Heart left ventricle (tissue), 13 donors: Measurements from ENCODE around the gene RBP4.

Experiments used
- POLR2A ChIP-seq, 2 donors: fragments of 450-650 bp; IDR thresholded peaks; one replicate each; pipeline ENCODE4 v1.6.1; 2017; ENCODE audit warnings: antibody characterized with exemption in 2 of 2, mild to moderate bottlenecking in 2 of 2, moderate library complexity in 2 of 2
- TF ChIP-seq, protein P1 (sequence below), 12 donors: fragments of 200-600 bp; sonication (generic) in 4 of 12; IDR thresholded peaks; one replicate each; pipeline versions ENCODE4 v1.5.0 to v1.8.0; 2018 to 2022; ENCODE audit warnings: antibody characterized with exemption in 12 of 12, mild to moderate bottlenecking in 5 of 12
- donor health status: ischemic (EF 13 %, LVEDD 7.1; RV severe dilation, severe dysfunction).
- donor health status: DM: no; HTN: yes; CAD: no.
- donor health status: DM: no; HTN: no; CAD: no.
- donor health status: ischemic (EF 25% LVEDD 6.9; RV normal size, moderate dysfunction).
- donor health status: ischemic (EF 25% LVEDD 5.7; RV mildly dilated, moderate dysfunction).
- donor health status: ischemic (EF 35%, LVEDD 5.7; RV mildly dilated, moderate dysfunction).
- donor health status: nonischemic (EF 11% LVEDD 7.7; RV severe dilation, severe dysfunction).
- donor health status: DM: yes; HTN: yes; CAD: no.
- donor health status: PGD.
- donor health status: ischemic (EF 29% LVEDD 5.4; RV normal size, mild dysfunction).
- donor health status: nonischemic (EF 23%, LVEDD 6.1; RV moderate dilation, normal function).

DNA sequence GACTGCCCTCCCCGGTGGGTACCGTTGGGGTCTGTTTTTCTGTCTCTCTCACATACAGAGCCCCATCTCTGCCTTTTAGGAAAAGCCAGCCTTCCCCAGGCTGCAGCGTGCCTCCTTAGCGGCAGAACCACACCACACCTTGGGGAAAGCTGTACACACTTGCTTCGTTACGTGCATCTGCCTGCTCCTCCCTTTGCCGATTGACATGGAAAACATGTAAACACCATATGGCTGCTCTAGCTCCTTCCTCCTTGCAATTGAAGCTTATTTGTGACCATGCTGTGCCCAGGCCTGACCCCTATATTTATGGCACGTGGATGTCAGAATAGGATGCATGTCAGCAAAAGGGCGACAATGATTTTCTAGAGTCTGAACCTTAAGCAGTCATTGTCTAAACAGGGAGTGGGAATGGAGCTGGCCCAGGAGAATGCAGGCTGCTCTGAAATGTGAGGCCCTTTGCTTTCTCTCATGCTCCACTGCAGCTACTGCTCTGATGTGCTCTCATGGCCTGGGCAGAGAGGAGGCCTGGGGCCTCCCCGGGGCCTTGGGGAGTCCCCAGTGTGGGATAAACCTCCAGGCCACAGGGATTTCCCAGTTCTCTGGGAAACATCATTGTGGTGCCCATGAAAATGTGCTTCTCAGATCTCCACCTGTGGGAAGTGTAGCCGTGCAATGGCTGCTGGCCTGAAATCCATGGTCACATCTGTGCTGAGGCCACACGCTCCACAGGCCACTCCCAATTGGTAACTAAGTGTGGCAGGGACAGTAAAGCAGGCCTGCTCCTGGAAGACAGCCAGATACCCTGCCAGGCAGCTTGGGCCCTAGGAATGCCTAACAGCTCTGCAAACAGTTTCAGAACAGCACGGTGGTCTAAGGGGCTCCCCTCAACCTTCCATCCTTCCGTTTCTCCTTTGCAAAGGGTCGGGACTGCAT, 29.9 kb upstream of the RBP4 start:
- TF ChIP-seq, protein P1, sequence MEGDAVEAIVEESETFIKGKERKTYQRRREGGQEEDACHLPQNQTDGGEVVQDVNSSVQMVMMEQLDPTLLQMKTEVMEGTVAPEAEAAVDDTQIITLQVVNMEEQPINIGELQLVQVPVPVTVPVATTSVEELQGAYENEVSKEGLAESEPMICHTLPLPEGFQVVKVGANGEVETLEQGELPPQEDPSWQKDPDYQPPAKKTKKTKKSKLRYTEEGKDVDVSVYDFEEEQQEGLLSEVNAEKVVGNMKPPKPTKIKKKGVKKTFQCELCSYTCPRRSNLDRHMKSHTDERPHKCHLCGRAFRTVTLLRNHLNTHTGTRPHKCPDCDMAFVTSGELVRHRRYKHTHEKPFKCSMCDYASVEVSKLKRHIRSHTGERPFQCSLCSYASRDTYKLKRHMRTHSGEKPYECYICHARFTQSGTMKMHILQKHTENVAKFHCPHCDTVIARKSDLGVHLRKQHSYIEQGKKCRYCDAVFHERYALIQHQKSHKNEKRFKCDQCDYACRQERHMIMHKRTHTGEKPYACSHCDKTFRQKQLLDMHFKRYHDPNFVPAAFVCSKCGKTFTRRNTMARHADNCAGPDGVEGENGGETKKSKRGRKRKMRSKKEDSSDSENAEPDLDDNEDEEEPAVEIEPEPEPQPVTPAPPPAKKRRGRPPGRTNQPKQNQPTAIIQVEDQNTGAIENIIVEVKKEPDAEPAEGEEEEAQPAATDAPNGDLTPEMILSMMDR (IDR thresholded peaks at IDR 0.05): no peak
- no peak for TF ChIP-seq POLR2A (IDR thresholded peaks at IDR 0.05)
